Stimulated activated CD4-positive, alpha-beta T cell treated with anti-CD3 and anti-CD28 coated beads, Interleukin-2, amount 100 ng/mL, for 24 hours (primary cell): ENCODE data around the gene ERGIC3.
"Not testable (repeated sequence)": the region's sequence is repeated elsewhere in the genome, so short reads cannot be mapped to it uniquely, and the experiment has no call there.

Experiments
- DNase-seq, 2 donors: peaks; one replicate each; pipeline ENCODE4 v3.0.0-alpha.2; 2020

Gene ERGIC3

DNA sequence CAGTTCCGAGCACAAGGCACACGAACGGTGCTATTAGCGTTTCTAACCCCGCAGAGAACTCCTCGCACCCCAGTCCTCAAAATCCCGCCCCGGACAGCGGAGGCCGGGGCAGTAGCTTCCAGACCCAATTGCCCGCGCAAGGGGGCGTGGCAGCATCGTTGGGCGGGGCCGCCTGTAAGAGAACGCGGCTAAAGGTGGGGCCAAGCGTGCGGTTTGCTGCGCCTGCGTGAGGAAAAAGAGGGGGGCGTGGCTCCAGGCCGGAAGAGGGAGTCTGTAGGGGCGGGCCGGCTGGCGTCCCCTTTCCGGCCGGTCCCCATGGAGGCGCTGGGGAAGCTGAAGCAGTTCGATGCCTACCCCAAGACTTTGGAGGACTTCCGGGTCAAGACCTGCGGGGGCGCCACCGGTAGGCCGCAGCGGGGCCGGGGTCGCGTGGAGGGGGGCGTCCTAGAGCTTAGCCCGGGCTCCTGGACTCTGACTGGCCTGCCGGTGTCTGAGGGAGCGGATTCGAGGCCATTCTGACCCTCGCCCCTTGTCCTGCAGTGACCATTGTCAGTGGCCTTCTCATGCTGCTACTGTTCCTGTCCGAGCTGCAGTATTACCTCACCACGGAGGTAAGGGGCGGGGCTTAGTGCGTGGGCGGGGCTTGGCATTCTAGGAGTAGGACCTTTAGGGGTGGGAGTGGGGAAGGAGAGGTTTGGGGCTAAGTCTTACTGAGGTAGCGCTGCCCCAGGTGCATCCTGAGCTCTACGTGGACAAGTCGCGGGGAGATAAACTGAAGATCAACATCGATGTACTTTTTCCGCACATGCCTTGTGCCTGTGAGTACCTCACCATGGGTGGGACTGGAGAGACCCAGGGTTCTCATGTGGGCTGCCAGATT is at the start of gene ERGIC3:
ERGIC3 (plus strand) TSS at position 296 of the 880 bp plus-strand sequence; CDS start at position 316, 20 bp downstream.
- DNase-seq = peak; percentile 98 to 99

DNA sequence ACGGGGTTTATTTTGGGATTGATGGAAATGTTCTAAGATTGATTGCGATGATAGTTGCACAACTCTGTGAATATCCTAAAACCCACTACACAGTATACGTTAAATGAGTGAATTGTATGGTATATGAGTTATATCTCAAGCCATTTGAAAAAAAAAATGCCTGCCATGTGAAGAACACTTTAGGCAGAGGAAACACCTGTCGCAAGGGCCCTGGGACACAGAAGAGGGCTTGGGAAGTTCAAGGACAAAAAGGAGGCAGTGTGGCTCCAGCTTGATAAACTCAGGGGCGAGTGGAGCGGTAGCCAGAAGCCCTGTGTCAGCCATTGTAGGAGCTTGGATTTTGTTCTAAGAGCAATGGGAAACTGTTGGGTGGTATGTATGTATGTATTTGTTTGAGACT is 49.5 kb upstream of the ERGIC3 start:
- no peak for DNase-seq

DNA sequence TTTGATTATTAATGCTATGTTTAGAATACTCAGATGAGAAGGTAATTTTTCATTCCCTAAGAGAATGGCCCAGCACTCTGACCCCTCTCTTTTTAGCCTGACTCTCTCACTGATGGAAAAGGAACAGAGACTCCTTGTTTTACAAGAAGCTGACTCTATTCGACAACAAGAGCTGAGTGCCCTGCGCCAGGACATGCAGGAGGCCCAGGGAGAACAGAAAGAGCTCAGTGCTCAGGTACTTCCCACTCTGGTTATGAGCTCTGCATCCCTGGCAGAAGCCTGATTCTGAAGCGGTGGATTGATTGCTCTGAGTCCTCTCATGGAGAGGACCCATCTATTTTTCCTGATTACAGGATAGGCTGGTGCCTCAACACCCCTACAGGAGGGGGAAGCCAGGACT is 45.4 kb upstream of the ERGIC3 start:
- no peak for DNase-seq

DNA sequence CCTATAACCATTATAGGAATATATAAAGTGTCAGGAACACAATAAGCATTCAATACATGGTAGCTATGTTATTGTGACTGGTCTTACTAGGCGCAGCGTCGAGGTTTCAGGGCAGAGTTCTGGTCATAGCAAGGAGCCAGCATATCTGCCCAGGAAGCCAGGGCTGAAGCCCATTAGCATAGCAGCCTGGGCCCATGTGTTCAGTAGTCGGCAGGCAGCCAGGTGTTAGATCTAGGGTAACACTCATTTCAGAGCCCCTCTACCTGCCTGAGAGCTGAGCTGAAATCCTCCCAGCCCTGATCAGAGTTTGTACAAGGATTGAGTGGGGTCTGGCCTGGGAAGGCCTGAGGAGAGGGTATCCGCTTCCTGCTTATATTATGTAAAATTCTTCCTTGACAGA is 44.6 kb upstream of the ERGIC3 start:
- DNase-seq = no peak

DNA sequence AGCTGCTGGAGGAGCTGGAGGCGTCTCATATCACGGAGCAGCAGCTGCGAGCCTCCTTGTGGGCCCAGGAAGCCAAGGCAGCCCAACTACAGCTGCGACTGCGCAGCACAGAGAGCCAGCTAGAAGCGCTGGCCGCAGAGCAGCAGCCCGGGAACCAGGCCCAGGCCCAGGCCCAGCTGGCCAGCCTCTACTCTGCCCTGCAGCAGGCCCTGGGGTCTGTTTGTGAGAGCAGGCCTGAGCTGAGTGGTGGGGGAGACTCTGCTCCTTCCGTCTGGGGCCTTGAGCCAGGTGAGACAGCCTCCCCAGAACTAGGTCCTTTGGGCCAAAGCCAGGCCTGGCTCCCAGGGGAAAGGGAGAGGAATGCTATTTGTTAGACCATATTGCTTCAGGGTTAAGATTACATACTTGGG is 44.1 kb upstream of the ERGIC3 start:
- DNase-seq = no peak

DNA sequence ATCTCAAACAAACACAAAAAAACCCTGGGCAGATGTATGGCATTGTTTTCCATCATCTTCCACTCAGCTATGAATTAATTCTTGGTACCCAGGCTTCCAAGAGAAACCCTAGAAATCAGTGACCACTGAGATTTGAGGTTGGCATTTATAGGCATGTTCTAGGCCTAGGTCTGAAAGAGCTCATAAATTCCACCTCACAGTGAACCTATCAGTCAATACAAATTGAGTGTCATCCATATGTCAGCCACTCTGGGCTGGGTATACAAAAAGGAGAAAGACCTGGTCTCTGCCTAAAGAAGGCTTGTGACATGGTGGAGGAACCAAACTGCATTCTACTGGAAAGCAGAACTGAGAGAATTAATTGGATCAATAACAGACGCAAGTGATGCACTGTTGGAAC is 42.6 kb upstream of the ERGIC3 start:
- DNase-seq = no peak

DNA sequence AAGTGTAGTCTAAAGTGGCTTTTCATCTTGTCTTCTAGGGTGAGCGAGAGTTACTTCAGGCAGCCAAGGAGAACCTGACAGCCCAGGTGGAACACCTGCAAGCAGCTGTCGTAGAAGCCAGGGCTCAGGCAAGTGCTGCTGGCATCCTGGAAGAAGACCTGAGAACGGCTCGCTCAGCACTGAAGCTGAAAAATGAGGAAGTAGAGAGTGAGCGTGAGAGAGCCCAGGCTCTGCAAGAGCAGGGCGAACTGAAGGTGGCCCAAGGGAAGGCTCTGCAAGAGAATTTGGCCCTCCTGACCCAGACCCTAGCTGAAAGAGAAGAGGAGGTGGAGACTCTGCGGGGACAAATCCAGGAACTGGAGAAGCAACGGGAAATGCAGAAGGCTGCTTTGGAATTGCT is 39.5 kb upstream of the ERGIC3 start:
- DNase-seq = no peak

DNA sequence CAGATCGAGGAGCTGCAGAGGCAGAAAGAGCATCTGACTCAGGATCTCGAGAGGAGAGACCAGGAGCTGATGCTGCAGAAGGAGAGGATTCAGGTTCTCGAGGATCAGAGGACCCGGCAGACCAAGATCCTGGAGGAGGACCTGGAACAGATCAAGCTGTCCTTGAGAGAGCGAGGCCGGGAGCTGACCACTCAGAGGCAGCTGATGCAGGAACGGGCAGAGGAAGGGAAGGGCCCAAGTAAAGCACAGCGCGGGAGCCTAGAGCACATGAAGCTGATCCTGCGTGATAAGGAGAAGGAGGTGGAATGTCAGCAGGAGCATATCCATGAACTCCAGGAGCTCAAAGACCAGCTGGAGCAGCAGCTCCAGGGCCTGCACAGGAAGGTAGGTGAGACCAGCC is 38.6 kb upstream of the ERGIC3 start:
- no peak for DNase-seq

DNA sequence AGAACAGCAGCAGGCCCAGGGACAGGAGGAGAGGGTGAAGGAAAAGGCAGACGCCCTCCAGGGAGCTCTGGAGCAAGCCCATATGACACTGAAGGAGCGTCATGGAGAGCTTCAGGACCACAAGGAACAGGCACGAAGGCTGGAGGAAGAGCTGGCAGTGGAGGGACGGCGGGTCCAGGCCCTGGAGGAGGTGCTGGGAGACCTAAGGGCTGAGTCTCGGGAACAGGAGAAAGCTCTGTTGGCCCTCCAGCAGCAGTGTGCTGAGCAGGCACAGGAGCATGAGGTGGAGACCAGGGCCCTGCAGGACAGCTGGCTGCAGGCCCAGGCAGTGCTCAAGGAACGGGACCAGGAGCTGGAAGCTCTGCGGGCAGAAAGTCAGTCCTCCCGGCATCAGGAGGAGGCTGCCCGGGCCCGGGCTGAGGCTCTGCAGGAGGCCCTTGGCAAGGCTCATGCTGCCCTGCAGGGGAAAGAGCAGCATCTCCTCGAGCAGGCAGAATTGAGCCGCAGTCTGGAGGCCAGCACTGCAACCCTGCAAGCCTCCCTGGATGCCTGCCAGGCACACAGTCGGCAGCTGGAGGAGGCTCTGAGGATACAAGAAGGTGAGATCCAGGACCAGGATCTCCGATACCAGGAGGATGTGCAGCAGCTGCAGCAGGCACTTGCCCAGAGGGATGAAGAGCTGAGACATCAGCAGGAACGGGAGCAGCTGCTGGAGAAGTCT is 37.9 kb upstream of the ERGIC3 start:
- no peak for DNase-seq

DNA sequence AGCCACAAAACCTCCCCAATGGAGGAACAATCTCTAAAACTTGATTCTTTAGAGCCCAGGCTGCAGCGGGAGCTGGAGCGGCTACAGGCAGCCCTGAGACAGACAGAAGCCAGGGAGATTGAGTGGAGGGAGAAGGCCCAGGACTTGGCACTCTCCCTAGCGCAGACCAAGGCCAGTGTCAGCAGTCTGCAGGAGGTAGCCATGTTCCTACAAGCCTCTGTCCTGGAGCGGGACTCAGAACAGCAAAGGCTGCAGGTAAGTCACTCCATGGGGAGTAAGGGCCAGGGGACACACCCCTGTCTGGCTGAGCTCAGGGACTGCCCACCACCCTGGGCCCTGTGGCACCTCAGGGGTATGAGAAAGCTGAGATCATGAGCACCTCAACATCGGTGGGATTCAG is 37.1 kb upstream of the ERGIC3 start:
- no peak for DNase-seq

DNA sequence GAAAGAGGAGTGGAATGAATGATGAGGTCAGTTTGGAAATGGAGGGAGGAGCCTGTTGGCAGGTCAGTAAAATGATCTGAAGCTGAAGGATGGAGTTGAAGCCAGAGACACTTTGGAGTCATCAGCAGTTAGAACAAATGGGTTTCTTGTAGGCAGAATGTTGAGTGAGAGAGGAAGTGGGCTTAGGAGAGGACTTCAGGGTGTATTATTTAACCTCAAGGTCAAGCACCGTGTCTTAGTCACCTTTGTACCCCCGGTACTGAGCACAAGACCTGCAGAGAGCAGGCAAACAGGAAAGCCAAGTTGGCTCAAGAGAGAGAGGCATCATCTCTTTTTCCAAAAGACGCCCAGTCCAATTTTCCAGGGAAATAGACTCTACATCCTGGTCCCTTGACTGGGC is 35.7 kb upstream of the ERGIC3 start:
- no peak for DNase-seq

DNA sequence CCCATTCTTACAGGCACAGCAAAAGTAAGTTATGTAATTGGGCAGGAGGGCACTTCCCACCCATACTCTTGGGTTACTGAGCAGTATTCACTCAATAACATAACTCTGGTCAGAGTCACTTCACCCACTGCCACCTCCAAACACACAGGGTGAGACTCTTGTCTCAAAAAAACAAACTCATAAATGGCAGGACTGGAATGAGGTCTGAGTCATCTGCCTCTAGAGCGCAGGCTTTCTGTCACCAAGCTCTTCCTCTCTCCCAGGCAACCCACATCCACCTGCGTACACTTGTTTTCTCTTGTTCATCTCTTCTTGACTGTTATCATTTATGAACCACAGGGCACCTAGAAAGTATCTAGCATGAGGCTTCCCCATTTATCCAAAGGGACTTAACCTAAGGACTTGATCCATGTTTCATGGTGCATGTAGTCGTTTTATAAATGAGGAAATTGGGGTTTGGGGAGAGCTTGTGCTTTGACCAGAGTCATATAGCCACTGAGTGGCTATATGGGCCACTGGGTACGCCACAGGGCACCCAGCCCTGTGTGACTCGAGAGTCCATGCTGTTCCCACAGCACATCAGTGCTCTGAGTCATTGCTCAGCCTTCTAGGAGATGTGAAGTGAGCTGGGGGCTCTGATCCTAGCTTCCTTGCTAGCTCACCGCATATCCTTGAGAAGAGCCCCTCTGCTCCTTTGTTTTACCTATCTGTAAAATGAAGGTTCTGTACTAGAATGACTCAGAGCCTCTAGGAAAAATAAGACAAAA is 34.8 kb upstream of the ERGIC3 start:
- DNase-seq = no peak

DNA sequence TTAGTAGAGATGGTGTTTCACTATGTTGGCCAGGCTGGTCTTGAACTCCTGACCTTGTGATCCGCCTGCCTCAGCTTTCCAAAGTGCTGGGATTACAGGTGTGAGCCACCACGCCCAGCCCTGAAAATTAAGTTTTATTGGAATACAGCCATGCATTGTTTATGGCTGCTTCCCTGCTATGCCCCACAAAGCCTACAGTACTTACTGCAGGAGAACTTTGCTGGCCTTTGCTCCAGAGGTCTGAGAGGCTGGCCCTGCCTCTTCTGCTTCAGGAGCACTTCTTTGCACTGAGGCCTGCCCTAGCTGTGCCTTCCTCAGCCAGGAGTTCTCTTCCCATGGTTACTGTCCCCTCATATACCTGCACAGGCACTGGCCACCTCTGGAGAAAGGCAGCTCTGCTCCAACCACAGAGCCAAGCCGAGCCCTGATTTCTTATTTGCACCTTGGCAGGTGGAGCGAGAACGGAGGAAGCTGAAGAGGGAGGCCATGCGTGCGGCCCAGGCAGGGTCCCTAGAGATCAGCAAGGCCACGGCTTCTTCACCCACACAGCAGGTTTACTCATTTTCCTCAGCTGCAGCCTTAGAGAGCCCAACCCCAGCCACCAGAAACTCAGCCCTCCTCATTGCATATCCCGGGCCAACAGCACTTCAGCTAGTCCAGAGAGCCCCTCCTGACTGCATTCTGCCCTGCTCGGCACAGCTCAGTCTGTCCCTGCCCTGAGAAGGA is 33.2 kb upstream of the ERGIC3 start:
- no peak for DNase-seq

DNA sequence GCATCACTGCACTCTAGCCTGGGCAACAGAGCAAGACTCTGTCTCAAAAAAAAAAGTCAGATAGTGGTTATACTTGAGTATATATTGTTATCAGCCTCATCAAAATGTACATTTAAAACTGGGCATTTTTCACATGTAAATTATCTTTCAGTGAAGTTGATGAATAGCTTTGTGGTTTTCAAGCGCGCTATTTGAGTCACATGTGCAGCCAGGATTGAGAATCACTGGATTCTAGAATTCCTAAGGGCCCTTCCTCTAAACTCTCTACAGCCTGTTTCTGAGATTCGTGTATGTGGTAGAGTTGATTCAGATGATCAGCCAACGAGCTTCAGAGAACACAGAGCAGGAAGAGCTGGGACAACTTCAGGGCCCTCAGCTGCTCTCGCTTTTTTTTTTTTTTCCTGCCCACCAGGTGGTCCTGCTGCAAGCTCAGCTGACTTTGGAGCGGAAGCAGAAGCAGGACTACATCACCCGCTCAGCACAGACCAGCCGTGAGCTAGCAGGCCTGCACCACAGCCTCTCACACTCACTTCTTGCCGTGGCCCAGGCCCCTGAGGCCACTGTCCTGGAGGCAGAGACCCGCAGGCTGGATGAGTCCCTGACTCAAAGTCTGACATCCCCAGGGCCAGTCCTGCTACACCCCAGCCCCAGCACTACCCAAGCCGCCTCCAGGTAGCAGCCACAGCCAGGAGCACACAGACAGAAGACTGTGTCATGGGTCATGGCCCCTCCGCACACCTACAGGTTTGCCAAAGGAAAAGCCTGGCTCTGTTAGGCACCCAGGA is 30.7 kb upstream of the ERGIC3 start:
- no peak for DNase-seq

DNA sequence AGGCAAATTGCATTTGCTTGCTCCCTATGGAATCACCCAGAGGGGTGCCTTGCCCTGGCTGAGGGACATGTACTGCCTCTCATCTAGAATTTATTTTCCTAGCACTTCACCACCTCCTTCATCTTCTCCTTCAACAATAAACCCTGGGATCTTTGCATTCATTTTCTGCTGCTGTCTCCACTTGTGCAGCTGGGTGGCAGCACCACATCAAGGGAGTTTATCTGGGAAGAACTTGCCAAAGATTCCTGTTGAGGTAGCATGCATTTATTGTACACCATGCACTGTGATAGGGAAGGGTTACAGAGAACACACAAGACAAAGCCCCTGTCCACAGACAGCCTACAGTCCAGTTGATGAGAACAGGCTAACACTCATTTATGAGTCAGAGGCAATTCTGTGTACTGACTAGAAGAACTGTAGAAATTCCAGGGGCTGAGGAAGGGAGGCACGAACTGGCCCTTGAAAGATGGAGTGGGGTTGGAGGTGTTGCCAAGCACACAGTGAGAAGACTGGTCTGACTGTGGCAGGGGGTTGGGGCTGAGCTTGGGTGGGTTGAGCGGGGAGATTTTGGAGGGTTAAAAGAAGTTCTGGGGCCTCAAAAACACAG is 30.0 kb upstream of the ERGIC3 start:
- DNase-seq = no peak

DNA sequence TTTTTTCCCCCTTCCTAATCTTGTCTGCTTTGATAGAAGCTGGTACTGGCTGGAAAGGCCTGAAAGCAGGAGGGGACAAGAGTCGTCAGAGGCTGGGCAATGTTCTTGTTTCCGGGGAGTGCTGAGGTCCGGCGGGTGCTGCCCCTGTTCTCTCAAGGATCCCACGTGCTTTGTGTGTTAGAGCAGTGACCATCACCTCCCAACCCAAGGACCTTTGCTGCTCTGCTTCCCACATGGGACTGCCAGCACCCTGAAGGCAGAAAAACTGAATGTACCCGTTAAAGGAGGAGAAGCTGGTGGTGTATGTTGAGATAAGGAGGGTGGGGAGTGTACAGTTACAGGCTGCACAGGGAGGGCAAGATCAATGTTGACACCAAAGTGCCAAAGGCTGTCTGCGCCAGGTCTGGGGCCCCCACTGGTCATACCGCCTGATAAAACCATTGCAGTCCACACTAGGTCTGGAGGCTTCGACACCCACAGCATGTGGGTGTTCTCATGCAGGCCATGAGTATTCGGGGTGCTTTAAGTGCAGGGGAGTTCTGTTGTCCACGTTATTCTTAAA is 27.4 kb upstream of the ERGIC3 start:
- DNase-seq = no peak

DNA sequence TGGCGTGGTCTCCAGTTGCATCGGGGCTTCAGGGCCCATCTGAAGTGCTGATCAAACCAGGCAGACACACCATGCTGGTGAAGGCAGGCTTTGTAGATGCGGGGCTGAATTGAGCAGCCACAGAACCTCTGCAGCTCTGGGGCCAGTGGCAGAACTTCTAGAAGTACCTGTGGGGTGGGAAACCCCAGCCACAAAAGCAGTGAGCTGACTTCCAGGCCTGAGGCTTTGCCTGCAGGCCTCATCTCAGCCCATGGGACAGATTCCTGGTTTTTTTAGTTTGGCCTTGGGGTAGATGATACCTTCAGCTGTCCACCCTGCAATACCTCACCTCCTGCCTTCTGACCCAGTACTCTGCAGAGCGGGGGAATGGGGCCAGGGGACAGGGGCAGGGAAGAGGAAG is 26.5 kb upstream of the ERGIC3 start:
- no peak for DNase-seq

DNA sequence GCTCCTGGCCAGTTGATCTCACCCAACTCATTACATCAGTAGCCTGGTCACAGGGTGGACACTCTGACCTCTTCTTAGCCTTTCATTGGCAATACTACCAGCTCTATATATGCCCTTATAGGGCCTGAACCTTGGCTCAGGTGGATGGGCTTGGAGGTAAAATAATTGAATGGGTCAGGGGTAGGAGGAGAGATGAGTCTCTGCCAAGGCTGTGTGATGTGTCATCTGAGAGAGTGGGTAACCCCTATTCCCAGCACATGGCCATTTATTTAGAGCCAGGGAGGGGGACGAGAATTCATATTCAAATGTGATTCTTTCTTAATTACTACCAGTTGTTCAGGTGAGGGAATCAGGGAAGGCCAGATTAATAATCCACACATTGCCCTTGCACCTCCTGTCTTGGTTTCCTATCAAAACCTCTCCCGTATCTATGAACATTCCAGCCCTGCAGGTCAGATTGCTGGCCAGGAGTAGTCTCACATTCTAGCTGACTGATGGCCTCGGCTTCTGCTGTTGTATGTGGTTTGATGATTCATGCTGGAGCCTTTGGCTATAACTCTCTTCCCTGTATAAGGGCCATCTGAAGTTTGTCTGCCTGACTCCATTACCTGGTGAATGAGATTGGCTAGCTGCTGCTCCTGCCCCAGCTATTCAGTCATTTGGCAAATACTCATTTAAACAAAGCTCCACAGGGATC is 25.8 kb upstream of the ERGIC3 start:
- no peak for DNase-seq

DNA sequence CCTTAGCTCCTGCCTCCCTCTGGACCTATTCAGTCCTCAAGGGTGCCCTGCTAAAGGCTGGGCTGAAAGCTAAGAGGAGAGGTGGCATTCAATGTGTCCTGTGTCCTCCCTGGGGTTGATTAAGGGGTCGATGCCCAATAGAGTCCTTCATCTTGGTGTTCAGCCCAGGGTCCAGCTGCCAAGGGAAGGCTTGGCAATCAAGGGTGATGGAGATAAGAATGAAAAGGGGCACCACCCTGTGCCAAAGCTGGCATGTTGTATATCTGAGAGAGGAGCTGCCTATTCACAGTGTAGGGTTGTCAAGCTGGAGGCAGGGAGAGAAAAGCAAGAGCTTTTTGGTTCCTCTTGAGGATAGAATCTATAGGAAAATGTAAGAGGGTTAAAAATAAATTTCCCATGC is 24.8 kb upstream of the ERGIC3 start:
- no peak for DNase-seq

DNA sequence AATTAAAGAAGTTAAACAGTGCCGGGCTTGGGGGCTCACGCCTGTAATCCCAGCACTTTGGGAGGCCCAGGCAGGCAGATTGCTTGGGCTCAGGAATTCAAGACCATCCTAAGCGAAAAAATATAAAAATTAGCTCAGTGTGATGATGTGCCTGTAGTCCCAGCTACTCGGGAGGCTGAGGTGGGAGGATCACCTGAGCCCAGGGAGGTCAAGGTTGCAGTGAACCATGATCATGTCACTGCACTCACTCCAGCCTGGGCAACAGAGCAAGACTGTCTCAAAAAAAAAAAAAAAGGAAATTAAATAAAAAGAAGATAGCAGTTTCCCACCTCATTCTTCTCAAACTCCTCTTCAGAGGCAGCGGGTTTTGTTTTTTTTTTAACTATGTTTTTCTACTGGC is 24.1 kb upstream of the ERGIC3 start:
- DNase-seq = not testable (repeated sequence)

DNA sequence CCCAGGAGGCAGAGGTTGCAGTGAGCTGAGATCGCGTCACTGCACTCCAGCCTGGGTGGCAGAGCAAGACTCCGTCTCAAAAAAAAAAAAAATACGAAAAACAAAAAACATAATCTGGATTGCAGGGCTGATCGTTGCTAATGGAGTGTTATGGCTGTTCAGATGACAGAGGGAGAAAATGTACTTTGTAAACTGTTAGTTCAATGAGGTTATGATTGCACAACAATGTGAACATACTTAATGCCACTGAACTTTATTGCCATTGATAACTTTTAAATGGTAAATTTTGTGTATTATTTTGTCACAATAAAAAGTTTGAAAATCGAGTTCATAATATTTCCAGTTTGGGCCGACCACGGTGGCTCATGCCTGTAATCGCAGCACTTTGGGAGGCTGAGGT is 22.9 kb upstream of the ERGIC3 start:
- no peak for DNase-seq
